Retinal pigment epithelial cell (primary cell): ENCODE measurements around the gene SIRT3.
"Not testable (repeated sequence)": the region's sequence is repeated elsewhere in the genome, so short reads cannot be mapped to it uniquely, and the experiment has no call there.

Source experiments
- DNase-seq: peaks from one replicate; pipeline ENCODE4 v3.0.0-alpha.2; 2010; ENCODE audit warnings: low read depth
- H3K4me3 ChIP-seq: 2 replicates; pipeline ENCODE4 v1.5.1; 2011; ENCODE audit warnings: mild to moderate bottlenecking, low read length, control low read depth, moderate library complexity
- TF ChIP-seq, protein P1 (sequence below): conservative IDR thresholded peaks from 2 replicates; pipeline ENCODE4 v1.5.1; 2011; ENCODE audit warnings: low read depth, low read length, control low read depth, inconsistent platforms

SIRT3 gene

DNA sequence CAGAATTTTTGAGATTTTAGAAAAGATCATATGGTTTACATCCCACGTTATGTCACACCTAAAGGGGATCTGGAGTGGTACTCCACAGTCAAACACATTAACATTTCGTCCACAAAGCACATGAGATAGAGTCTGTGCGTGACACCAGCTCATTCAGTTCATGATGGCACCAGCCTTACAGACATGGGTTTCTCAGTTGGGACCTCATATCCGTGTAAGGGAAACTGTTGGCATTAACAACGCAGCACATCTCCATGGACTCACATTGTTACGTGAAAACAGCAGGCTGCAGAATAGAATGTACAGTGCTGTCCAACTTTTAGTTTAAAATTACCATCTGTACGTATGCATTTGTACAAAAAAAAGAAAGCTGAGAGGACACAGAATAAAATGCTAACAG lies 14.6 kb downstream of the SIRT3 start:
- TF ChIP-seq, protein P1, sequence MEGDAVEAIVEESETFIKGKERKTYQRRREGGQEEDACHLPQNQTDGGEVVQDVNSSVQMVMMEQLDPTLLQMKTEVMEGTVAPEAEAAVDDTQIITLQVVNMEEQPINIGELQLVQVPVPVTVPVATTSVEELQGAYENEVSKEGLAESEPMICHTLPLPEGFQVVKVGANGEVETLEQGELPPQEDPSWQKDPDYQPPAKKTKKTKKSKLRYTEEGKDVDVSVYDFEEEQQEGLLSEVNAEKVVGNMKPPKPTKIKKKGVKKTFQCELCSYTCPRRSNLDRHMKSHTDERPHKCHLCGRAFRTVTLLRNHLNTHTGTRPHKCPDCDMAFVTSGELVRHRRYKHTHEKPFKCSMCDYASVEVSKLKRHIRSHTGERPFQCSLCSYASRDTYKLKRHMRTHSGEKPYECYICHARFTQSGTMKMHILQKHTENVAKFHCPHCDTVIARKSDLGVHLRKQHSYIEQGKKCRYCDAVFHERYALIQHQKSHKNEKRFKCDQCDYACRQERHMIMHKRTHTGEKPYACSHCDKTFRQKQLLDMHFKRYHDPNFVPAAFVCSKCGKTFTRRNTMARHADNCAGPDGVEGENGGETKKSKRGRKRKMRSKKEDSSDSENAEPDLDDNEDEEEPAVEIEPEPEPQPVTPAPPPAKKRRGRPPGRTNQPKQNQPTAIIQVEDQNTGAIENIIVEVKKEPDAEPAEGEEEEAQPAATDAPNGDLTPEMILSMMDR = no peak
- no peak overlapping the region for H3K4me3 ChIP-seq
- no peak for DNase-seq

DNA sequence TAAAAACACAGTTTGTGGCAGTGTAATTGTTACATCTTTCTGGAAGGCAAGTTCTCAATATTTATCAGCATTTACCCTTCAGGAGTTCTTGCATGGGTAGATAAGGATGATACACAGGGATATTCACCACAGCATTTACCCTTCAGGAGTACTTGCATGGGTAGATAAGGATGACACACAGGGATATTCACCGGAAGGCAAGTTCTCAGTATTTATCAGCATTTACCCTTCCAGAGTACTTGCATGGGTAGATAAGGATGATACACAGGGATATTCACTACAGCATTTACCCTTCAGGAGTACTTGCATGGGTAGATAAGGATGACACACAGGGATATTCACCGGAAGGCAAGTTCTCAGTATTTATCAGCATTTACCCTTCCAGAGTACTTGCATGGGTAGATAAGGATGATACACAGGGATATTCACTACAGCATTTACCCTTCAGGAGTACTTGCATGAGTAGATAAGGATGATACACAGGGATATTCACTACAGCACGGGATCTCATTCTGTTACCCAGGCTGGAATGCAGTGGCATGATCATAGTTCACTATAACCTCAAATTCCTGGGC lies 15.4 kb downstream of the SIRT3 start:
- DNase-seq, H3K4me3 ChIP-seq: not testable (repeated sequence)

DNA sequence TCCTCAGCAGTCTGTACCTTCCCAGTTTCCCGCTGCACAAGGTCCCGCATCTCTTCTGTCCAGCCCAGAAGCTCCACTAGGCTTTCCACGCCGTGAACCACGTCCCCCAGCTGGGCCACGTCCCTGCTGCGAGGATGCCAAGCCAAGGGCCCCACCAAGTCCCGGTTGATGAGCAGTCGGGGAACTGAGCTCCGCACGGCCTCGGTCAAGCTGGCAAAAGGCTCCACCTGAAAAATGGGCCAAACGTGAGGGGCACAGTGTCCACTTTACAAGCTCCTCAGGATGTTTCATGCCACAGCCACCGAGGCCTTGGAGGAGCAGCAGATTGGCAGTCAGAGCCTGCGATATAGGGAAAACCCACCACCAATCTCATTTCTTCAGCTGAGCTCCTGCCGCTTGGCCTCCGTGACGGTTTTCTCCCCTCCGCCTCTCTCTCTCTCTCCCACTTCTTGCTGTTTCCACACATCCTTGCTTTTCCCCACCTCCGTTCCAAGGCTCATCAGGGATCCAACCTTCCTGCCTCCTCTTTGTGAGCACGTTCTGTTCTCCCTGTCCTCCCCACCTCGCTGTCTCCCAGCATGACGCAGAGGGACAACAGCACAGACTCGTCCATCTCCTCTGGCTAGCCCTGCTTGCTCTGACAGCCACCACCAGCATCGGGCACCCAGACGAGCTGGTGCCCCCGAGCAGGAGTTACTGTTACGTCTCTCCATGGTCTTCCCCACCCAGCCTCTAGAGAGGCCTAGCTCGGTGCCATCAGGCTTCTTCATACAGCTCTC lies 17.1 kb downstream of the SIRT3 start:
- no peak for DNase-seq
- no peak overlapping the region for H3K4me3 ChIP-seq
- TF ChIP-seq, protein P1 = no peak

DNA sequence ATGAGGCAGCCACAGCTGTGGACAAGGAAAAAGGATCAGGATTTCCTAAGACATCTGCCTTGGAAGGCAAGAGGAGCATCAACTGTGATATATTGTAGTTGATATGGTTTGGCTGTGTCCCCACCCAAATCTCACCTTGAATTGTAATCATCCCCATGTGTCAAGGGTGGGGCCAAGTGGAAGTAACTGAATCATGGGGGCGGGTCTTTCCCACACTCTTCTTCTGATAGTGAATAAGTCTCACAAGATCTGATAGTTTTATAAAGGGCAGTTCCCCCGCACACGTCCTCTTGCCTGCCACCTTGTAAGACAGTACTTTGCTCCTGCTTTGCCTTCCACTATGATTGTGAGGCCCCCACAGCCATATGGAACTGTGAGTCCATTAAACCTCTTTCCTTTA lies 18.4 kb downstream of the SIRT3 start:
- DNase-seq = no peak
- TF ChIP-seq, protein P1 = no peak
- H3K4me3 ChIP-seq = no peak overlapping the region

DNA sequence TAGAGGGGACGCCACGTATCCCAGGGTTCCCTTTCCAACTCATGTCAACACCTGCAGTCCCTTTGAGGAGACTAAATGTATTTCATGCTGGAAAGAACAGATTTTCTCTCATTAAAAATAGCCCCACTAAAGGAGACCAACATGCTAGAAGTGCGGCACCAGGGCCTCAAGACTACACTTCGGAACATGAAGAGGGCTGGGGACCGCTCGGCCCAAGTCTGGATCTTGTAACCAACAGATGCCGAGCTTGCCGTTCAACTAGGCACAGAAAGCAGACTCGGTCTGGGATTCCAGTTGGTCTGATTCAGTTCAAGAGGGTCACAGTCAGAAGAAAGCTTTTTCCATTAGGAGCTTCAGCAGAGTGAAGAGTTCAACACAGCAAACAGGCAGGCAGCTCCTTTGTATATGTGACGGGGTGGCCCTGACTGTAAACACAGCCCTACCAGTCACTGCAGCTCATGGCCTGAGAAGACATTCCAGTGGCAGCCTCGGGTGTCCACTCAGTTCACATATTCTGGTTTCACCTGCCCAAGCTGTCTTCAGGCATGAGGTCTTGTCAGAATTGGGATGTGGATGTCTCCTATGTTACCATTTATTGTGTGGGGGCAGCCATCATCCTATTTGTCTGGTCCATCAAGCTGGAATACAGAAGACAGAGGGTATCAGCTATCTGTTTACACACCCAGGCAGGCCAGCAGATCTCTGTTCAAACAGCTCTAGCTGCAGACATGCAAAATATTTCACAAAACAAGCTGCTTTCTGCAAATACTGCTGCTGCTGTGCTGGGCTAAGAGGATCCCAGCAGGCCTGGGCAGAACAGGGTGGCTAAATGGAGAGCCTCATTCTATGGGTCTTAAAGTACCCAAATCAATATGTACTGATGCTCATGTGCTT lies 19.8 kb downstream of the SIRT3 start:
- H3K4me3 ChIP-seq = no peak overlapping the region
- no peak for DNase-seq
- TF ChIP-seq, protein P1 = no peak

DNA sequence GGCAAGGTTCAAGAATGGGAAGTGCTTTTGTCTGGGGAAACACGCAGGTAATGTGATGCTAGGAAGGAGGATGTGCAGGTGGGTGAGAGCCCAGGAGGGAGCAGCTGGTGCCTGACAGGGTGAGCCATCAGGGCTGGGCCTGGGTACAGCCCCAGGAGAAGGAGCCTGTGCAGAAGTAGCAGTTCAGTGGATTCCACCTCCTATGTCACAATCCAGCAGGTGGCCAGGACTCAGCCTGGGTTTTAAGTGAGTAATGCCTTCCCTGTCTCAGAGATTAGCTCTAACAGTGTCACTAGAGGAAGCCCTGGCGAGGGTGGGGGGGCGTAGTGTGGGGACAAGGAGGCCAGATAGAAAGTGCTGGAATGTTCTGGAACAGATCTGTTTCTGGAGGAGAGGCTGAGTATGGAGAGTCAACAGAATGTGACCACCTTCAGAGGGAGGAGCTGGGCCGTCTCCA lies 20.5 kb downstream of the SIRT3 start:
- no peak for DNase-seq
- no peak overlapping the region for H3K4me3 ChIP-seq
- TF ChIP-seq, protein P1 = no peak

DNA sequence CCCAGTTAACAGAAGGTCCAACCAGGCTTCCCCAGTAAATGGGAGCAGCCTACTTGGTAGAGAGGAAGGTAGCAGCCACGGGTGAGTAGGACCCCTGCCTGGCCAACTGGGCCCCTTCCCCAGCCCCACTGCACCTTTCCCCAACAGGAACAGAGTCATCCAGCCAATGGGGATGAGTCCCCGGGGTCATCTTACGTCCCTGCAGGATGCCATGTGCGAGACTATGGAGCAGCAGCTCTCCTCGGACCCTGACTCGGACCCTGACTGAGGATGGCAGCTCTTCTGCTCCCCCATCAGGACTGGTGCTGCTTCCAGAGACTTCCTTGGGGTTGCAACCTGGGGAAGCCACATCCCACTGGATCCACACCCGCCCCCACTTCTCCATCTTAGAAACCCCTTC lies 22.1 kb downstream of the SIRT3 start:
- no peak for DNase-seq
- TF ChIP-seq, protein P1 = no peak
- H3K4me3 ChIP-seq = no peak overlapping the region
